Airway epithelial cell (primary cell): ENCODE measurements around the gene SGSM1. TPM values are rescaled to one million over a fixed set of nuclear protein-coding genes. Genes with fewer than 3 reads are reported as not detected.

Source experiments
- total RNA-seq: library from RNA; depleted of rRNA; stranded (reverse); fragments of >200 nt; gene quantifications from 2 replicates; pipeline ENCODE4 v1.2.3, GENCODE V29; 2015

Gene SGSM1
- not detected in 2 replicates for total RNA-seq

GRCh38 chr22:24805790-24806662, at the start of gene SGSM1:
TSS of gene SGSM1 (plus strand) at chr22:24806211. CDS start at chr22:24806326, 115 bp downstream.

GRCh38 chr22:24951942-24952836, 146.2 kb downstream of the SGSM1 start, which contains the start of gene KIAA1671:
TSS of gene KIAA1671 (plus strand) at chr22:24952716. CDS start at chr22:25028000, 75,284 bp downstream.

Other genes with a start within 250 kb of the SGSM1 start
- 6.8 and 8.3 TPM in 2 replicates for gene LRRC75B, start 213.1 kb upstream of the SGSM1 start, total RNA-seq
- gene GGT1, start 203.0 kb upstream of the SGSM1 start, total RNA-seq, result 0.56 and 1.9 TPM in 2 replicates
- not detected in 2 replicates for gene PIWIL3, start 31.5 kb upstream of the SGSM1 start, total RNA-seq
- not detected in 2 replicates for gene LHFPL7, start 140.5 kb downstream of the SGSM1 start, total RNA-seq
- gene KIAA1671, start 146.5 kb downstream of the SGSM1 start, total RNA-seq, result 30.8 and 38.3 TPM in 2 replicates